GM18873 (cell line): ENCODE measurements around the gene PRSS21.

Source experiments
- ATAC-seq: cut with Tn5 transposase; IDR thresholded peaks from one replicate; pipeline ENCODE4 v1.9.1; 2021; ENCODE audit warnings: mild to moderate bottlenecking, moderate library complexity, moderate number of reproducible peaks; ENCODE audit not compliant: unreplicated experiment, low FRiP score

PRSS21 gene

DNA sequence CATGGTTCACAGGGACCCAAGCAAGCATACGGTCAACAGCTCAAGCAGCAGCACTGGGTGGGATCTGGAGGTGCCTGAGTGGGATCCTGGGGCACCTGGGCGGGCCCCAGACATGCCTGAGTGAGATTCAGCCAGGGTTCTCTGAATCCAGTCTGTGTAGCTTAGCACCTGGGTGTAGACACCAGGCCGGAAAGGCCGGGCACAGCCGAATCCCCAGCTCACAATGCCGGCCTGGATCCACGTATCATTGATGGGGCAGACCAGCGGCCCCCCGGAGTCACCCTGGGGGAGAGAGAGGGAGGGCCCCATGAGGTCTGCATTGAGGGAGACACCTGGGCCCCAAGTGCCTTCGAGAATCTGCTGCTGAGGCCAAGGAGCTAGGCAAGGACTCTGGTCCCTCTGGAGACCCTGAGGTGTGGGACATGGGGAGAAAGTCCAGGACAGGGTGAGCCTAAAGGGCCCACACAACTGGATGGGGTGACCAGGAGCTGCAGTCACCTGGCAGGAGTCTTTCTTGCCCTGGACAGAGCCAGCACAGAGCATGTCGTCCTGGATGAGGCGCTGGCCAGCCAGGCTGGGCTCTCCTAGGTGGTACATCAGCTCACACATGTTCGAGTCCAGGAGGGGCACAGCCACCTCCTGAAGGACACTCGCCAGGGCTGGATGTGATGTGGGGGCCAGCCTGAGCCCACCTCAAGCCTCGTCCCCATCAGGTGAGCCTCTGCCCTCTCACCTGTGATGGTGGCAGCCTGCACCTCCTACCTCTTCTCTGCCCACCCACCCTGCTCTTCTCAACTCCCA is 22.8 kb downstream of the PRSS21 start:
- ATAC-seq: no peak

DNA sequence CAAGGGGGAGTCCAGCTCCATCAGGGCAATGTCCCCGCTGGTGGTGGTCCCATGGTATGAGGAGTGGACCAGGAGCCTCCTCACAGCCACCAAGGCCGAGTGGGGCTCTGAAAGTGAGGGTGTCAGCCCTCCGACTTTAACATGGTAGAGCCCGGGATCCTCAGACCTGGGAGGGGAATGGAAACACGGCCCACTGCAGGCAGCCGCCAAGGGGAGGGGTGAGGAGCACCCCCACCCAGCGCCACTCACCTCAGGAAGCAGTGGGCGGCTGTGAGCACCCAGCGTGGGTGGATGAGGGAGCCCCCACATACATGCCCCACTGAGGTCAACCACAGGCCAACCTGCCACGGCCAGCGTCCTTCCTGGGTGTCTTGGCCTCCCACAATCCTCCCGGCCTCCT is 23.9 kb downstream of the PRSS21 start:
- ATAC-seq: no peak

DNA sequence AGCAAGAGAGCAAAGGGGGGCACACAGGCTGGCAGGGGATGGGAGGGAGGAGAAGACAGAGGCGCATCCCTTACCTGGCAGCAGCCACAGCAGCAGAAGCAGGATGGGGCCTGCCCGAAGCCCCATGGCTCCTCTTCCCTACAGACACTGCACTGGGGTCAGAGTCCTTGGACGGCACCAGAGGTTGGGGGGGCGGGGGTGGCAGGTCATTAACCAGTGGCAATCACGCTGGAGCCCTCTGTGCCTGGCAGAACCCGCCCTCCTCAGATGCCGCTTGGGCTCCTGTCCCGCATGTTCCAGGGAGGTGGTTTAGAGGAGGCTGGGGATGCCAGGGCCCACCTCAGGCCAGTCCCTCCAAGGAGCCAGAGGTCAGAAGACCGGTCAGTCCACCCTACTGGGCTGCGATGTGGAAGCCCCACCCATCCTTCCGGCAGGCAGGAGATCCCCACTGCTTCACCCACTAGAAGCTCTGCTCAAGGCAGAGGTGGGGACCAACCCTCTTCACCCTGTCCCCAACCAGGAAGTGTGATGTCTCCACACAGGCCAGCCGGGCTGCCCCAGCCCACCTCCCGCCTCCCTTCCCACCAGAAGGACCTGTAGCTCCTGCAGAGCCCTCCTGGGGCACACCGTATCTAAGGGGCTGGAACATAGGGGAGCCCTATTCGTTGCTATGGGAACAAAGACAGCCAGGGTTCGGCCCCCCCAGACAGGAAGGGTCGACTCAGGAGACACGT is 24.7 kb downstream of the PRSS21 start:
- ATAC-seq: no peak

DNA sequence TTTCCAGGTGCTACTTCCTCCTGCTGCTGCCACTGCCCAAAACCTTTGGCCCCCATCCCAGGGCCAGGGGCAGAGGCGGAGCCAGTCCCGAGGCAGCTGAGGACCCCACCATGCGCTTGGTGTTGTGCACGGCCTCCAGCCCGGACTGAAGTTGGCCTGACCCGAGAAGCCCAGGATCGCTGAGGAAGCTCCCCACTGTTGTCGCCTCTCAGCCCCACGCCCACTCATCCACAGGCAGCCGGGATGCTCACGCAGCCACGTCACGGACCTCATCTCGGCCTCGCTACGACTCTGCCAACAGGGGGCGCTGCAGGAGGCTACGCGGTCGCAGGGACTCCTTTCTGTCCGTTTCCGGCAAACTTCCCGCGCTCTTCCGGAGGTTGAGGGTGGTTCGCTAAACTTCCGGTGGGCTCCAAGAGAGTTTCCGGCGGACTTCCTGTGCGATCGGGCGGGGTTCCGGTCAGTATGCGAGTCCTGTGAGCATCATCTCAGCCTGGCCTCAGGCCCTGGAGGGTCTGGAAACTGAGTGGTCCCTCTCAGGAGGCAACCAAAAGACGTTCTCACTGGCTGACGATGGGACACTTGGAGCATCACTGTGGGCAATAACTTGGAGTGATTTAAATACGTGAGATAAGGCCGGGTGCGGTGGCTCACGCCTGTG is 25.4 kb downstream of the PRSS21 start:
- ATAC-seq: no peak

DNA sequence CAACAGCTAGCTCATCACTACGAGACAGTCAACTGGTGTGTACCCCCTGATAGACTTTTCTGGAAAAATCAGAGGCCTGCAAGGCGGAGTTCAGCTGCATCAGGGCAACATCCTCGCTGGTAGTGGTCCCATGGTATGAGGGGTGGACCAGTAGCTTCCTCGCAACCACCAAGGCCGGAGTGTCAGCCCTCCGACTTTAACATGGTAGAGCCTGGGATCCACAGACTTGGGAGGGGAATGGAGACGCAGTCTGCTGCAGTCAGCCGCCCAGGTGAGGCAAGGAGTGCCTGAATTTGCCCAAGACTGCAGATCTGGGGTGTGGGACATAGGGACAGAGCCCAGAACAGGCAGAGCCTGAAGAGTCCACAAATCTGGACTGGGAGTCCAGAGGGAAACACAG is 26.5 kb downstream of the PRSS21 start:
- no peak for ATAC-seq

DNA sequence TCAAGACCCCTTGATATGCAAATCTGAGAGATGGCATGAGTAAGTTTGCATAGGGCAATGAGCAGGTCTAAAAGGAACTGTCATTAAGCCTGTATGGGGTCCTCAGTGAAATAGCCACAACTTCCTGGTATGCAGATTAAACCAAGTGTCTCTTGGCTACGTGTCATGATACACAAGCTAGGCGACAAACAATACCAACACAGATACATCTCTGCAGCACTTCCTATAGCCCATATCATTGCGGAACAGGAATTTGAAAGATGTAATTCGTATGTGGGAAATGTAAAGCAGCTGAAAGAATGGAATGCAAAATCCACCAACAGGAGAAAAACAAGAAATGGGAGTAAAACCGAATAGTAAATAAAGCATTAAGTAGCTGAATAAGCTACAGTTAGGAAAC is 28.1 kb downstream of the PRSS21 start:
- no peak for ATAC-seq

DNA sequence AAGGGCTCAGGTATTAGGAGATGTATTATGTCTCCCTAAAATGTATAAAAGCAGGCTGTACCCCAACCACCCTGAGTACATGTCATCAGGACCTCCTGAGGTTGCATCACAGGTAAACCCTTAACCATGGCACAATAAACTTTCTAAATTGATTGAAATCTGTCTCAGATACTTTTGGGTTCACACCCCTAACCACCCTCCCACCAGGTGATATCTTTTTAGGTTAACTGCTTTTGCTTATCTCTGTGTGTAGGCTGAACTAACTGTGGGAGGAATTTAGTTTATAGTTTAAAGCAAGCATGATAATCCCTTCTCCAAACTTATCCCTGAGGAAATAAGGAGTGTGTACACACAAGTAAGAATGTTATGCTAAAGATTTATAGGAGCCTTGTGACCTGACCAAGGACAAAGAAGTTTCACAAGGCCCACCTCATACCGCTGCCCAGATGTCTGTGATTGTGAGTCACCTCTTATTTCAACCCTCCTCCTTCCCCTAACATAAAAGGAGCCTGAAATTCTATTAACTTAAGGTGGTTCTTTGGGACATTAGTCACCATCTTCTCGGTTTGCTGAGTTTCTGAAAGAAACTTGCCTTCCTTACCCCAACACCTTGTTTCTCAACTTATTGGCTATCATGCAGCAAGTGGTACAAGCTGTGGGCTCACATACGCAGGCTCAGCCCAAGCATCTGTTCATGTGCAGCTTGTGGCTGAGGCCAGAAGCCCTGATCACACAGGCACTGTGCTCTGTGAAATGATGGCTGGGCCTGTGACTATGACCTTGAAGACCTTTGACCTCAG is 29.7 kb downstream of the PRSS21 start:
- ATAC-seq: no peak

DNA sequence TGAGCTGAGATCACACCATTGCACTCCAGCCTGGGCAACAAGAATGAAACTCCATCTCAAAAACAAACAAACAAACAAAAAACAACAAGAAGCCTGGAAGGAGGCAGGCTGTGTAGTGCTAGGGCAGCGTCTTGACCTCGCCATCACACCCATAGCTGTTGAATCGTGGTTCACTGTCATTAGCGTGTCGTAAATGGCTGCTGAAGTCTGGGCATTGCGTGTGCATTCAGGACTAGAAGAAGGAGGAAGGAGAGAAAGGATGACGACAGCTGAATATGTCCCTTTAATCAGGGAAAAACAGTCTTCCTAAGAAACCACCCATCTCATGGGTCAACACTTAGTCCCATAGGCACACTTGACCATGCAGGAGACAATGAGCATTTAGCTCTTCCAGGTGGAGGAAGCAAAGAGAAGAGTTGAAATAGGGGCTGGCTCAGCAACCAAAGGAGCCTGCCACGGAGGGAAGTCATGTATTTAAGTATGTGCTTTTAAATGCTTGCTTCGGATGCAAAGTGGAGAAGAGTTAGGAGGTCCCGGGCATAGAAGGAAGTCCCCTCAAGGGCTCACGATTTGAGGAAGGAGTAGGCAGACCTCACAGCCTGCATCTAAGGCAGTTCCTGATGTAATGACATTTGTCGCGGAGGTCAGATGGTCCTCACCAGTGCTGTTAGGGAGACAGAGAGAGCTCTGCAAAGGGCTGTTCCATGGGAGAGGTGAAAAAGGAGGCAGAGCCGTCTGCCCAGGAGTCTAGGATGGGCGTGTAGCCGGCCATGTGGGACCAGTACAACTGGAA is 32.1 kb downstream of the PRSS21 start:
- ATAC-seq: no peak

DNA sequence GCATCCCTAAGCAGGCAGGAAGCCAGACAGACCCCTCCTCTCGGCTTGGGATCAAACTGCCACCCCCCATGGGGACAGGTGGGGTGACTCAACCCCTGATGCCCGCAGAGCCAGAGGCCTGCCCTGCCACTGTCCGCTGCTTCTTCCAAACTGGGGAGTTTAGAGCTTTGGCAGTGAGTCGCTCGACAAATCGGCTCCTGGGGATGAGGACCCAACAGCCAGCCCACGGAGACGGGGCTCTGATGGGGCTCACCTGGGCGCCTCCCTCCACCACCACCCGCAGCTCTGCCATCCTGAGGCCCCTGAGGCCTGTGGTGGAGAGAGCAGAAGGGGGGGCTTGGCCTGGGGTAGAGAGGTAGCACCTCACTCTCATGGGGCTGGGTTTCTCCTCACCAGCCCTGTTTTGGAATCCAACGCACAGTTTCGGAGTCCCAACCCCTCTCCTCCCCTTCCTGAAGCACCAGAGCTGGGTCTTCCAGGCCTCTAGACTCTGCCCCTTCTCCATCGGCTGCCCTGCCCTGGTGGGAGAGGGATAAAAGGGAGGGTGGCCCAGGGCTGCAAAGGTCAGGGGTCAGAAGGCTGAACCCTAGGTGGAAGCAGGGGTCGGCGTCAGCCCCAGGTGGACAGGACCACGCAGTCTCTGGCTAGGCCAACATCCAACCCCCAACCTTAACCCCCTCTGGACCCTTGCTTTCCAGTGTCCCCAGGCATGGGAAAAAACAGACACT is 35.1 kb downstream of the PRSS21 start:
- ATAC-seq: no peak

DNA sequence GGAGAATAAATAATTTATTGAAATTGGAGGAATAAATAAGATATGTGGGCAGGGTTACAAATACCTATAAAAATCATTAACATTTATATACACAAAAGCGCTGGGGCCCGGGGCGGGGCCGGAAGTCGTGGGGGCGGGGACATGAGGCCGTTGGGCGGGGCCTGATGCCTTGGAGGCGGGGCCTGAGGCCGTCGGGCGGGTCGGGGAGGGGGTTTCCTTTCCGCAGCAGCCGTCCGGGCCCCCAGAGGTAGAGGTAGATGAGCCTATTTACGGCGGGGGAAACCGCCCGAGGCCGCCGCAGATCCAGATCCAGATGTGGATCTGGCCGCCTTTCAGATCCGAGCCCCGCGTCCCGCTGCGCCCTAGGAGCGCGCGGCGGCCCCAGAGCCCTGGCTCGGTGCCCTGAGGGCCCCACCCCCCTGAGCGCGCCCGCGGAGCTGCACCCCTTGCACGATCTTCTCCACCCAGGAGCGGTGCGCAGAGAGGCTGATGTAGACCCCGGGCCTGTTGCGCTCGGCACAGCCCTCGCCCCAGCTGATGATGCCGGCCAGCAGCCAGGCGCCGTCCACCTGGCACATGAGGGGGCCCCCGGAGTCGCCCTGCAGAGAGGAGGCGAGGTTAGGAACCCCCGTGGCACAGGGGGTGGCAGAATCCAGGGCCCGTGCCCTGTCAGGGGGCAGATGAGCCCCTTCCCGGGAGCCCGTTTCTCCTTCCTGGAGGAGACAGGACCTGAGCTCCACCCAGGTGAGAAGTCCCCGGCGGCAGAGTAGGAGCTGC is 35.9 kb downstream of the PRSS21 start:
- ATAC-seq: no peak

DNA sequence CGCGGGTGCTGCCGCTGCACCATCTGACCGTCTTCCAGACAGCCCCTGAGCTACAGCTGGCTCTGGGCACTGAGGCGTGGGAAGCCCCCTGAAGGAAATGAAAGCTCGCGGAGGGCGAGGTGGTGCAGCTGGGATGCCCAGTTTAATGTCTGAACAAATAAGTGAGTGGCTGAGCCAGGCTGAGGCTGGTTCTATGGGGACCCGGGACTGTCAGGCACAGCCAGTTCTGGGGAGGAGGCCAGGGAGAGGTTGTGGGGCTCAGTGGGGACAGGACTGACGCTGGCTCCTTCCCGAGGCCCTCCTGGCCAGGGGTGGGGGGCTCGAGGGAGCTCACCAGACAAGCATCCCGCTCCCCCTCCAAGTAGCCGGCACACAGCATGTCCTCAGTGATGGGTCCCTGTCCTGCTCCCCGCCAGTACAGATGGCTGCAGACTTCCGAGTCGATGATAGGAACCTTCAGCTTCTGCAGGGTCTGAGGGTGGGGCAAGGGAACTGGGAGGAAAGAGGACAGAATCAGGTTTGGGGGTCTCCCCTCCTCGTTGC is 36.6 kb downstream of the PRSS21 start:
- no peak for ATAC-seq

DNA sequence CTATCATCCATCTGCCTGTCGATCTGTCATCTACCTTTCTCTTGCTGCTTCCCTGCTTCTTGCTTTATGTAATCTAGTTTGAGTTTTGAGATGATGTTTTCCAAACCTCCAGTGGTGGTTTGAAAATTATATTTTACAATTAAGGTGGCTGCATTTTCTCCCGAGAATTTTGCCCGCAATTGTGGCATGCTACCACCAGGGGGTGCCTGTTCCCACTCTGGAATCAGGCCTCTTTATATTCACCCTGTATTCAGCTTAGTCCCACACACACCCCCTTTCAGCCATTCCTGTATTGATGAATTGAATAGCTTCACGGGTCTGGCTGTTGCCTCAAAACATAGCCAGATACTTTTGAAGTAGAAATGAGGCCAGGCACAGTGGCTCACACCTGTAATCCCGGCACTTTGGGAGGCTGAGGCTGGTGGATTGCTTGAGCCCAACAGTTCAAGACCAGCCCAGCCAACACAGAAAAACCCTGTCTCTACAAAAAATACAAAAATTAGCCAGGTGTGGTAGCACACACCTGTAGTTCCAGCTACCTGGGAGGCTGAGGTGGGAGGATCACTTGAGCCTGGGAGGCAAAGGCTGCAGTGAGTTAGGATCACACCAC is 37.8 kb downstream of the PRSS21 start:
- ATAC-seq: no peak

DNA sequence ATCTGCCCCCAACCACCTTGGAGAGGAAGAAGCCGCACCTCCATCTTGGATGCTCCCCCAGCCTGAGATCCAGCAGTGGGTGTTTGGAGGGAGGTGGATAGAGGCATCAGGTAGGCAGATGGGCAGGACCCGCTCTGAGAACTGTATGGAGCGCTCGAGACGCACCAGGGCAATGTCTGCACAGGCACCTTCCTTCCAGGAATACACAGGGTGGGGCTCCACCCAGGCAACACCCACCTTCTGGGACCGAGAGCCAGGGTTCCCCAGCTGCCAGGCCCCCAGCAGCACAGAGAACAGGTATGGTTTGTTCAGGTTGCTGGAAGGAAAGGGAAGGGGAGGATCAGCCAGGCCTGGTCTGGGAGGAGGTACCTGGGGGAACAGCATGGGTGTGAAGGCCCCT is 38.5 kb downstream of the PRSS21 start:
- ATAC-seq: no peak

DNA sequence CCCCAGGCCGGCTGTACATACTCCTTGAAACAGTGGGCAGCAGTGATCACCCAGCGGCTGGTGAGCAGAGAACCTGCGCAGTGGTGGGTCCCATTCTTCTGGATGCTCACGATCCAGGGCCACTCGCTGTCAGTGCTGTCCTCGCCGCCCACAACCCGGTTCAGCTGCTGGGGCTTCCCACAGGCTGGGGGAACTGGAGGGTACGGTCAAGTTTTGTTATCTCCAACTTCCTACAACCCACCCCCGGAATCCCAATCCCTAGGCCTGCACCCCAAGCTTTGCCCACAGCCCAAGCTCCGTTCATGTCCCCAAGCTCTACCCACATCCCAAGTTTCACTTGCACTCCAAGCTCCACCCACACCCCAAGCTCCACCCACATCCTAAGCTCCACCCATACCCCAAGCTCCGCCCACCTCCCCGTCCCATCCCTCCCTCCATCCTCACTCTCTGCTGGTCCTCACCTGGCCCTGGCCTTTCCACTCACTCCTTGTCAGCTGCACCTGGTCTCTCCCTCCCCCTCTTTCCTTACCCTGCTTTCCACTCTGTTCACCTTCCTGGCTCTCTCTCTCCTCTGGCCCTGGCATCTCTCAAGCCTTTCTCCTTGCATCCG is 39.1 kb downstream of the PRSS21 start:
- no peak for ATAC-seq

DNA sequence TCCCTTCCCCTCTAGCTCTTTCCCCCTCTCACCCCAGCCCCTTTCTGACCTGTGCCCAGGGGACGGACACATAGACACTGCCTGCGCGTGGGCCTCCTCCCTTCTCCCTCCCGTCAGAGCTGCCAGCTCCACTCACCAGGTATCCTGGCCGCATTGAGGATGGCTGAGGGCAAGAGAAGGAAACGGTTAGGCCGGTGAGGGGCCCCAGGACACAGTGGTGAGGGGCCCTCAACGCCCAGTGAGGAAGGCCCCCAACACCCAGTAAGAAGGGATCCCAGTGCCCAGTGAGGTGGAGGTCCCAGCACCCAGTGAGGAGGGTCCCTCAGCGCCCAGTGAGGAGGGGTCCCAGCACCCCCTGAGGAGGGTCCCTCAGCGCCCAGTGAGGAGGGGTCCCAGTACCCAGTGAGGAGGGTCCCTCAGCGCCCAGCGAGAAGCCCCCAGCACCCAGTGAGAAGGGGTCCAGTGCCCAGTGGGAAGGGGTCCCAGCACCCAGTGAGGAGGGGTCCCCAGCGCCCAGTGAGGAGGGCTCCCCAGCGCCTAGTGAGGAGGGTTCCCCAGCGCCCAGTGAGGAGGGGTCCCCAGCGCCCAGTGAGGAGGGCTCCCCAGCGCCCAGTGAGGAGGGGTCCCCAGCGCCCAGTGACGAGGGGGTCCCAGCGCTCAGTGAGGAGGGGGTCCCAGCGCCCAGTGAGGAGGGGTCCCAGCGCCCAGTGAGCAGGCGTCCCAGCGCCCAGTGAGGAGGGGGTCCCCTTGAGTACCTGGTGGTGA is 39.8 kb downstream of the PRSS21 start:
- ATAC-seq: no peak

DNA sequence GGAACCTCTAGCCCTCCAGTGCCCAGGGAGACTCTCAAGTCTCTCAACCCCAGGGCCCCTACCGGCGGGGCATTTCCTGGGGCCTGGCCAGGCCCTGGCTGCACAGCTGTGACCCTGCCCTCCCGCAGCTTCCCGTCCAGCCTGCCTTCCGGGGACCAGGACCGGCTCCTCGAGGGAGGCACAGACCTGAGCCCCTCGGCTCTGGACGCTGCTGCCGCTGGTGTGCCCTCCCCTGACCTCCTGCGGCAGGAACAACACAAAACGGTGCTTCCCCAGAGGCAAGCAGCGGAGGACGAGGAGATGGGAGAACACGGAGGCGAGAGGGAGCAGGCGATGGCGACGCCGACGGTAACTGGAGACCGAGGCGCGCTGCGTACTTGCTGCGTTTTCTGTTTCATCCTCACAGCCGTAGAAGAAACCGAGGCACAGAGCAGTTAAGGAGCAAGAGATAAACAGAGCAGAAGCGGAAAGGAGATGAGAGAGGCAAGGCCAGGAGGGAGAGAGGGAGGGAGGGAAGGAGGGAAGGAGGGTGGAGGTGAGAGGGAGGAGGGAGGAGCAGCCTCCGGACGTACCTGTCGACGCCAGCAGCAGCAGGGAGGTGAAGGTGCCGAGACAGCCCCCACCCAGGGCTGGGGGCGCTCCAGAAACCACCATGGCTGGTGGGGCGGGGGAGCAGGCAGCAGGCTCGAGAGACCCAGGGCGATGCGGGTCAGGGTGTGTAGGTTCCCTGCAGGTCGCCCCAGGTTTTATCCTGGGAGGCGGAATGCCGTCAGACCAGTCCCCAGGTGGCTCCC is 40.6 kb downstream of the PRSS21 start, which contains the start of gene PRSS22:
Gene PRSS22, minus strand, starts transcription at position 720 of the 794 bp plus-strand sequence. Its CDS starts 66 bp downstream, at position 654.
- no peak for ATAC-seq
